GM12892 (cell line): ENCODE results near the gene RGPD4. TPM values are rescaled to one million over a fixed set of nuclear protein-coding genes. Genes with fewer than 3 reads are reported as not detected.
"Not testable (repeated sequence)": the region's sequence is repeated elsewhere in the genome, so short reads cannot be mapped to it uniquely, and the experiment has no call there.

ENCODE experiments used
- DNase-seq: peaks from one replicate; pipeline ENCODE4 v3.0.0; 2011; ENCODE audit not compliant: insufficient read length
- FAIRE-seq: peaks from 2 replicates; lab custom pipeline; 2011; peaks lifted over from hg19 to GRCh38; lab: Jason Lieb, UNC
- POLR2A ChIP-seq: IDR thresholded peaks from 2 replicates; pipeline ENCODE4 v1.6.1; 2011; ENCODE audit warnings: low read depth, low read length, control low read depth
- POLR2AphosphoS5 ChIP-seq: IDR thresholded peaks from 2 replicates; pipeline ENCODE4 v1.6.1; 2011; ENCODE audit warnings: low read depth, low read length, control low read depth
- TAF1 ChIP-seq: IDR thresholded peaks from 2 replicates; pipeline ENCODE4 v1.6.1; 2011; ENCODE audit warnings: low read depth, mild to moderate bottlenecking, control low read depth, low read length, borderline replicate concordance
- polyA plus RNA-seq: library from polyadenylated mRNA; unstranded; fragments of >200 nt; gene quantifications from one replicate; pipeline ENCODE4 v1.2.1, GENCODE V29; 2012; ENCODE audit warnings: missing spikeins, inconsistent platforms; ENCODE audit not compliant: missing spikeins

Gene RGPD4
- polyA plus RNA-seq = not detected

DNA sequence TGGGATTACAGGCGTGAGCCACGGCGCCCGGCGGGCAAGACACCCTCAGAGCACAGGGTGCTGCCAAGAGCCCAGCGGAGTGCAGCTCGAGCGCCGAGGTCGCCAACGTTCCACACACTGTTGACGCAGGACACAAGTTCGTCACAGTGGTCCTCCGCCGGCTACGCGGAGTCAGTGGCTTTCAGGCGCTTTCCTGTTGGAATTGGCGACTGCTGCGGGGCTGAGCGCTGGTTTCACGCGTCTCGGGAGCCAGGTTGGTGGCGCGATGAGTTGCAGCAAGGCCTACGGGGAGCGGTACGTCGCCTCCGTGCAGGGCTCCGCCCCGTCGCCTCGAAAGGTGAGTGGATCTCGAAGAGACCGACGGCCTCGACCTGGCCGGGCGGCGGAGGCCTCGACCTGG lies at the start of gene RGPD4:
RGPD4 (plus strand) TSS at position 144 of the 400 bp plus-strand sequence; CDS start at position 266, 122 bp downstream.
- not testable (repeated sequence) for DNase-seq, FAIRE-seq

DNA sequence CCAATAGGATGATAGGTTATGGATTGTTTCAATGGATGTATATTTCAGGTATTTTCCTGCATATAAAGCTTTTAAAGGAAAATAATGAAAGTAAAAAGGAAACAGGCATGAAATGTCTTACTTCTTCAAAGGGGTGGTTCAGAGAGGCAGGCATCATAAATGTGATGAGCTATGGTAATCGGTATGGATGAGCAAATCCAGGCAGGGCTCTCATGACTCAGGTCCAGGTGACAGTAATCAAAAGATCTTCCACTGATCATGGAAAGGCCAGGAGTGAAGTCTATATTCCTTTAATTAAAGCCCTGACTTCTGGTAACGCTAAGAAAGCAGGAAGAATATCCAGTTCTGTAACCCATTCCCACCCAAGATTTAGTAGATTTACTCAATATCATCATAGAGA lies 48.7 kb upstream of the RGPD4 start:
- DNase-seq (no peak), FAIRE-seq (no peak)
- TF ChIP-seq POLR2AphosphoS5 (no peak), TAF1 (no peak), POLR2A (no peak)

DNA sequence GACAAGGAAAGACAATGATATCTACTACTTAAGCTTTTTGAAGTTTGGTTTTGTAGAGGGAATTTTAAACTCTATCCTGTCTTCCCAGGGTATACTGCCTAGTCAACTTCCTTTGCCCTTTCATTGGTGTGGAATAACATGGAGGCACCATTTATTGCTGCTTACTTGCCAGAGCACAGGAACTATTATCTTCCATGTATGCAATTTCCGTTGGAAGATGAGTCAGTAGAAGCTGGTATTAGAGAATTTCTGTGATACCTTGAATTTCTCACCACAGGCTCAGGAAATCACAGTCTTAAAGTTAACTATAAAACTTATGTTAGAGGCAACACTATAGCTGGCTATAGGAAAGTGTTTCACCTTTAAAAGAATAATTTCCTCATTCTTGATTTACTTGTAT lies 40.9 kb upstream of the RGPD4 start:
- TF ChIP-seq POLR2AphosphoS5 (no peak), POLR2A (no peak), TAF1 (no peak)
- DNase-seq (no peak), FAIRE-seq (no peak)

DNA sequence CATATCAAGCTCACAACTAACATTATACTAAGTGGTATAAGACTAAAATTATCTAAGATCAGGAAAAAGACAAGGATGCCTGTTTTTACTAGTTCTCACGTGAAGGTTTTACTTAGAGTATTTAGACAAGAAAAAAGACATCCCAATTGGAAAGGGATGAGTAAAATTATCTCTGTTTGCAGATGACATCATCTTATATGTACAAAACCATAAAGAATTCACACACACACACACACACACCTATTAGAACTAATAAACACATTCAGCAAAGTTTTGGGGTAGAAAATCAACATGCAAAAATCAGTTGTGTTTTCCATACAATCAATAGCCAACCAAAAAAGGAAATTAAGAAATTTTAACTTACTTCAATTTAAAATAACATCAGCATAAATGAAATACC lies 35.9 kb upstream of the RGPD4 start:
- FAIRE-seq (no peak), DNase-seq (no peak)

DNA sequence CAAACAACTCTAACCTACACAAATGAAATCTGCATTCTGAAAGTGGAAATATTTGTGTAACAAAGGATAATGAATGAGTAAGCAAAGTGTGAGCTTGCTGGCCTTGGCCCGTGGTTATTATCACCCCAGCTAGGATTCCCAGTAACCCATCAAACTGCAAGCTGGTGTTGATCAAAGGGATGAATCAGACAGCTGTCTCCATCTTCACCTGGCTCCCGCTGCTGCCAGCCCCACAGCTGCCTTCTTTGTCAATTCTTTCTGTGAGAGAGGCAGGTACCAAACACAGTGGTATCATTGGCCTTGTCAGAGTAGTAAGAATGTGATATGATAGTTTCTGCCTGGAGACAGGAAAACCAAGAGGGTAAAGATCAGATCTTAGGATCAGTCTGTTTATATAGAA lies 25.2 kb upstream of the RGPD4 start:
- DNase-seq (no peak), FAIRE-seq (no peak)
- TF ChIP-seq POLR2AphosphoS5 (no peak), POLR2A (no peak), TAF1 (no peak)

More for the DNA sequence above, 35.9 kb upstream of the RGPD4 start:
- TF ChIP-seq TAF1 (no peak), POLR2AphosphoS5 (no peak), POLR2A (no peak)

DNA sequence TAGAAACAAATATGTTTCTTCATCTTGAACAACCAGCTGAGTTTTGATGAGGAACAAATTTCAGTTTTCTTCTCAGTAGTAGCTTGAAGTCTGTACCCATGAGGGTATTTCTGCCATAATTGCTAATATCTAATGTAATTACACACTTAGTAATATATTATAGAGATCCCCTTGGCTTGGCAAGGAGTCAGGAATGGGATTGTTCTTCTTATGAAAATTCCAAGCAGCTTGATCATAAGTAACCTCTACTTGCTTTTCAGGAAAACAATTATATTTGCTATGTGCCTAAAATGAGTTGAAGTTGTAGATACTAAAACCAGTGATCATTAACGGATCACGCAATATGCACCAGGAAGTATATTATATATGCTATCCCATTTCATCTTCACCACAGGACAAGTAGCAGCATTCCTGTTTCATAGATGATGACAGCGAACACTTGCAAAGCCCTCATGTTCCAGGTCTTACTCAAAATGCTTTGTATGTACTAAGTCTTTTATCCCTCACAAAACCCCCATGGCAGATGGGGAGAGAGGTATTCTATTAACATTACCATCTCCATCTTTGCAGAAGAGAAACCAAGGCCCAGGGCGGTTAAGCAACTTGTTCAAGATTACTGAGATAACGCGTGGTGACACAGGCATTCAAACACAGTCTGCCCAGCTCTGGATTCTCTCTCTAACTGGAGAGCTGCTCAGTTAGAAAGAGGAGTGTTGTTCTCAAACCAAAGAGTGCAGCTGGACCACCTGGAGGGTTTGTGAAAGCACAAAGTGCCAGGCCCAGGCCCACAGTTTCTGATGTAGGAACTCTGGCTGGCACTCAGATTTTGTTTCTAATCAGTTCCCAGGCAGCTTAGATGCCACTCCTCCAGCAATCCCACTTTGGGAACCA lies 21.8 kb upstream of the RGPD4 start:
- no peak for DNase-seq
- no peak for FAIRE-seq
- no peak for TF ChIP-seq POLR2AphosphoS5
- no peak for TF ChIP-seq TAF1
- TF ChIP-seq POLR2A = no peak

DNA sequence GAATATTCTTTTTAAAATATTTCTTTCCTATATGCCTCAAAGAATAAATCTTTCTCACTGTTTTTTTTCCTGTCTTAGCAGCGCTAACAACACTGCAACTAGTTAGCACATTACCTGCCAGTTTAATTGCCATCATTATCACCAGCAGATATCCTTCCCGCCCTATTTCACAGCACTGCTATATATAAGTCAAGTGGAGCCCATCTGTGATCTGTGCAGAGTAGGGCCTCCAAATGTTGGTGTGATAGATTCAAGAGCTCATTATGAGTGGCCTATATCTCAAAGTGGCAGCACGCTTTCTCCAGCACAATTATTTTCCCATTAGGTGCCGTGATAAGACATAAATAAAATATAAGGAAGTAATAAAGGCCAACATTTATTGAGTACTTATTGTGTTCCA lies 19.8 kb upstream of the RGPD4 start:
- TF ChIP-seq TAF1 (no peak), POLR2A (no peak), POLR2AphosphoS5 (no peak)
- FAIRE-seq (no peak), DNase-seq (no peak)

DNA sequence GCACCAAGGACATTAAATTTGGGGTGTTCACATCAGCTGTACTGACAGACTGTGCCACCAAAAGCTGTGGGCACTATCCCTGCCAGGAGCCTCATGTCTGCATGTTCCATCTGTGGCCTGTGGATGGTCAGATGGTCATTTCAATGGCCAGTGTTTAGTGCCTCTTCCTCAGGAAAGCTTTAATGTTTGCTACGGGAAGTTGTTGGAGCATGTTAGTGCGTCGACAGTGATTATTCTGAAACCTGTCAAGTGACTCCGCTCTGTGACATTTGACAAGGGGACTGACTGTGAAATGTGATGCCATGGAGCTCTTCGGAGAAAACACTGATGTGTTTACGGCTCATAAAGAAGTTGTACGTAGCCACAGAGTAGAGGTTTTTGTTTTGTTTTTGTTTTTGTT lies 18.7 kb upstream of the RGPD4 start:
- TF ChIP-seq POLR2A (no peak), TAF1 (no peak), POLR2AphosphoS5 (no peak)

DNA sequence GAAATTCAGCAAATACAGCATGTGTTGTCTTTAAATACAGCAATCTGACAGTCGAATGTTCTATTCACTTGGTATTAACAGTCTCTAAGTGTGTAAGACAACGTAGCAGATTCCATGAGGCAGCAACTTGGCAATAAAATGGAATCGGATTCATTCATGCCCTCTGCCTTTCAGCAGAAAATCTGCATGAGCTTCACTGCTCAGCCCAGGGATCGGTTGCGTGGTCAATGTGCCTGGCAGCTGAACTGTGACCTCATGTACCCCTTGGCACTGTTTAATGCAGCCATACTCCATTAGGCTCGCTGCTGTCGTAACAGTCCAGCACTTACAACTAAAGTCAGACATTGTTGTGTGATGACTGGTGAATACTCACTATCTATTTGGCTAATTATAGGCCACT lies 17.7 kb upstream of the RGPD4 start:
- DNase-seq (no peak), FAIRE-seq (no peak)
- TF ChIP-seq POLR2AphosphoS5 = no peak
- no peak for TF ChIP-seq POLR2A
- TF ChIP-seq TAF1 = no peak

More for the DNA sequence above, 18.7 kb upstream of the RGPD4 start:
- DNase-seq (no peak), FAIRE-seq (no peak)

DNA sequence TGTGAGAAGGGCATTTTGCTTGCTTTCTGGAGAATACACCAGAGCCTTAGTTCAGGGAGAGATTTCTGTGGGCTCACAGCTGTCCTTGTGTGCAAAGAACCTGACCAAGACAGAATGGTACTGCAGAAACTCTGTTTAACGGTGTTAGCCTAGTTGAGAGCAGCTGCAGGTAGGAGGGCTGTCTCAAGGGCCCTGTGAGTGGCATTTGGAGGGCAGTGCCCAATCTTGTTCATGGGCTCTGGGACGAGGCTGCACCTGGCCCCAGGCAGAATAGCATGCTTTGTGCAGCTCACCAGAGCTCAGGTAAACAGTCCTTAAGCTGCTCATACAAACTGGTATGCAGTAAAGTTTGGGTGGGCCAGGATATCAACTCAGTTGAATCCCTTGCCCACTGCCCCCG lies 16.9 kb upstream of the RGPD4 start:
- DNase-seq (no peak), FAIRE-seq (no peak)
- TF ChIP-seq POLR2AphosphoS5 = no peak
- TF ChIP-seq TAF1 = no peak
- no peak for TF ChIP-seq POLR2A

DNA sequence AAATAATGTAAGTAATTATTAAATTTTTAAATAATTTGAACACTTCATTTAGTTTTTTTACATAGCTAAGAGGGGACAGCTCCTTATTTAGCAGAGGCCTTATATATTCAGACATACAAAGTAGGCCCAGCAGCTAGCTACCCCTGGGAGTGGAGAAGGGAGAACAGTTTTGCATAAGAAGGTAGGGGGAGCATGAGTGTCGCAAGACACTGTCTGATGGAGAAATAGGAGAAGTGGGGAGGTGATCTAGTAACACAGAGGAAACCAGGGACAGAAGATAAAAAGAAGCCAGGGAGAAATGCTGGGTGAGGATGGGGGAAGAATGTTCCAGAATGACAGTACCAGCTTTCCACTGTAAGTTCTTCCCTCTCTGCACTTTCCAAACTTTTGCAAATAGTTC lies 16.0 kb upstream of the RGPD4 start:
- DNase-seq (no peak), FAIRE-seq (no peak)
- TF ChIP-seq POLR2AphosphoS5 (no peak), TAF1 (no peak), POLR2A (no peak)

DNA sequence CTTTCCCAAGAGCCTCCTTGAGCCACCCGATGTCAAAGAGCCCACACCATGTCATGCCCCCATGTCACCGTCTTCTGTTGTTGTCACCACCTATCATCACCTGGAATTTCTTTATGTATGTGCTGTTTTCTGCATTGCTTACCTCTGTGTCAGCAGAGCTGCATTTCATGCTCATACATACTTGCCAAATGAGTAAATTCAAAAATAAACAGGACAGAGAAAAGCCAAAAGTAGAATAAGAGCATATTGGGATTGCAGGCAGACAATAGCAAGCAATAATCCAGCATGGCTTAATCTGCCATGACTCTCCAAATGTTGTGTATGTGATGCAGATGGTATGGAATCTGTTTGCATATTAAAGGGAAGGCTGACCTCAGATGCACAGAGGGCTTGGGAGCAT lies 15.3 kb upstream of the RGPD4 start:
- FAIRE-seq (no peak), DNase-seq (no peak)
- TF ChIP-seq POLR2AphosphoS5 (no peak), TAF1 (no peak), POLR2A (no peak)
